Astrocyte of the cerebellum (primary cell): ENCODE results near the gene DMTF1.

Experiments used
- DNase-seq: peaks from one replicate; pipeline ENCODE4 v3.0.0-alpha.2; 2011; ENCODE audit warnings: low read depth
- H3K4me3 ChIP-seq: 2 replicates; pipeline ENCODE4 v1.5.1; 2011; ENCODE audit warnings: mild to moderate bottlenecking, low read depth, low read length, moderate library complexity
- CTCF ChIP-seq: IDR thresholded peaks from 2 replicates; pipeline ENCODE4 v1.5.1; 2012; ENCODE audit warnings: low read length, low read depth, moderate library complexity, mild to moderate bottlenecking; ENCODE audit errors: missing control alignments
- in situ Hi-C: cut with HindIII; loops from 2 replicates; pipeline ENCODE4 v1.10.0; 2017; ENCODE audit warnings: low sequenced_read_pairs

Gene DMTF1

GRCh38 chr7:87216701-87217508, 64.7 kb downstream of the DMTF1 start:
- no peak for TF ChIP-seq CTCF
- in situ Hi-C loops = no loop called here
- H3K4me3 ChIP-seq = no peak overlapping the region
- DNase-seq = no peak

GRCh38 chr7:87217983-87218653, 65.9 kb downstream of the DMTF1 start:
- H3K4me3 ChIP-seq = peak overlapping the region; percentile 92
- no peak for TF ChIP-seq CTCF
- DNase-seq = no peak
- in situ Hi-C loops = no loop called here

- no peak for DNase-seq
- in situ Hi-C loops = no loop called here
- TF ChIP-seq CTCF = no peak
- H3K4me3 ChIP-seq = peak overlapping the region; percentile 92
Observed at GRCh38 chr7:87218796-87219544, 66.7 kb downstream of the DMTF1 start.

- peak within 1 kb of the TSS; percentile 92 for H3K4me3 ChIP-seq
- DNase-seq = no peak
- peak; percentile 18 for TF ChIP-seq CTCF
- in situ Hi-C loops = no loop called here
Observed at GRCh38 chr7:87219545-87220025, 67.3 kb downstream of the DMTF1 start, which contains the start of gene TMEM243. Gene TMEM243 (minus strand): TSS chr7:87219732. CDS start chr7:87219503, 229 bp downstream.

GRCh38 chr7:87220026-87220733, 67.9 kb downstream of the DMTF1 start:
- no peak for TF ChIP-seq CTCF
- in situ Hi-C loops = no loop called here
- peak overlapping the region; percentile 92 for H3K4me3 ChIP-seq
- DNase-seq = no peak
